ENCODE results near the gene DVL2. TPM values are rescaled to one million over a fixed set of nuclear protein-coding genes. Genes with fewer than 3 reads are reported as not detected.

The DVL2 gene
- total and polyA plus RNA-seq, 2 experiments from 2014 or later = 79.2 to 121 TPM

DNA sequence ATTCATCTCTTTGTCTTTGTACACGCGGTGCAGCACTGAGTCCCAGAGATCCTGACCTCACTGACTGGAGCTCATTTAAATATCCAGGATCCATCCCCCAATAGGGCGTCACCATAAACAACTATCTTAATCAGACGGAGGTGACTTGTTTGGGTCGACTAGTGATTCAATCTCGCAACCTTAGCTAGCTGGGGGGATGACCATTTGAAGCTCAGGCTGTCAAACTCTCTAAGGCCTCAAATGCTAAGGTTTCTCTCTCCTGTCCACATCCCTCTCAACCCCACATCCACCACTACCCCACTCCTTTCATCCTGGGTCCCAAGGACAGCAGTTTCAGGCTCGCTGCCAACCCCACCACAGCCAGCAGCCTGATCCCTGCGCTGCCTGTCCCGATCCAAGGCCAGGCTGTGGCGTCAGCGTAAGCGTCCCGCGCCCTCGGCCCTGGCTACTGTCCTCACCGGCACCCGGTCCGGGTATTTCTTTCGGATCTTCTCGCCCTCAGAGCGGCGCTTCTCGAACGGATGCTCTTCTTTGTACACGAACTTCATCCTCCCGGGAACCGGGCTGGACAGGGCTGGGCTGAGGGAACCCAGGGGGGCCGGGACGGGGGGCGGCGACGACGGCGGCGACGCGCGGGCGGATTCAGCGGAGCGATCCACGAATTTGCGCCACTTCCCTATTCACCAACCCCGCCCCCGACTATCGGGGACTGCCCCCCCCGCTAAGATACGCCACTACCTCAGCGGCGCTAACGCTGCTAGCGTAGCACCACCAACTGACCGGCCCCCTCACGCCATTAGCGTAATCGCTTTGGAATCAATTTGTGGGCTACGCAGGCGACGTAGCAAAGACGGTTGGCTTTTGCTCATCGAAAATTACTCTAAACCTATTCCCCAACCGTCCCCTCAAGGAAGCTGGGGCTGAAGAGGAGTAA is 7.7 kb upstream of the DVL2 start, which contains the start of gene GABARAP:
TSS of gene GABARAP (minus strand) at position 667 of the 934 bp plus-strand sequence. CDS start at position 548, 119 bp downstream.
- peak within 1 kb of the TSS; percentile 72 for H3K4me3 ChIP-seq
- peaks cover 17% of the 10 kb centered on the region for H3K36me3 ChIP-seq

DNA sequence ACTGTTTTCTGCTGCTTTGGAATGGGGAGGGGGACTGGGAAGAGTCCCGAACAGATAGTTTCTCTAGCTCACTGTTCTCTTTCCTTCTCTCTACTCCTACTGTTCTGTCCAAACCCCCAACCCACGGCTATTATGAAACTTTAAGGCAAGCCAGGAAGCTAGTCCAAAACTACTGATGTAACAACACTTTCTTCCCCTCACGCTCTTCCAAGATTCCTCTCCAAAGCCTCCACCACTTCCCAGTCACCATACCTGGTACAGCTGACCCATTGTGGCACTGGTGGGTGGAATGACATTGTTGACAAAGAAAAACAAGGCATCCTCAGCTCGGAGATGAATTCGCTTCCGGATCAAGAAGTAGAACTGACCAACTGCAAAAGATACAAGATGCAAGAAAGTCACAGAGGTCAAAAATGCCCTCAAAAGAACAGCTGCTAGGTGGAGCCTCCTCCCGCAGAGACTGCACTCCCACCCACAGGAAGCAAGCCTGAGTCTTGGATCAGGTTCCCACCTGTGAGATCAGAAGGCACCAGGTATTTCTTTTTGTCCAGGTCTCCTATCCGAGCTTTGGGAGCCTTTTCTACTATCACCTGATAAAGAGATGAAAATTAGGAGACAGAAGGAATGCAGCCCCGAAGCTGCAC is 6.9 kb upstream of the DVL2 start:
- no peaks in the 10 kb centered on the region for H3K27me3 ChIP-seq
- peaks cover 18% of the 10 kb centered on the region for H3K4me1 ChIP-seq (ENCODE audit: low read depth)
- H3K27ac ChIP-seq = peak overlapping the region; percentile 98
- TF ChIP-seq, protein P1, sequence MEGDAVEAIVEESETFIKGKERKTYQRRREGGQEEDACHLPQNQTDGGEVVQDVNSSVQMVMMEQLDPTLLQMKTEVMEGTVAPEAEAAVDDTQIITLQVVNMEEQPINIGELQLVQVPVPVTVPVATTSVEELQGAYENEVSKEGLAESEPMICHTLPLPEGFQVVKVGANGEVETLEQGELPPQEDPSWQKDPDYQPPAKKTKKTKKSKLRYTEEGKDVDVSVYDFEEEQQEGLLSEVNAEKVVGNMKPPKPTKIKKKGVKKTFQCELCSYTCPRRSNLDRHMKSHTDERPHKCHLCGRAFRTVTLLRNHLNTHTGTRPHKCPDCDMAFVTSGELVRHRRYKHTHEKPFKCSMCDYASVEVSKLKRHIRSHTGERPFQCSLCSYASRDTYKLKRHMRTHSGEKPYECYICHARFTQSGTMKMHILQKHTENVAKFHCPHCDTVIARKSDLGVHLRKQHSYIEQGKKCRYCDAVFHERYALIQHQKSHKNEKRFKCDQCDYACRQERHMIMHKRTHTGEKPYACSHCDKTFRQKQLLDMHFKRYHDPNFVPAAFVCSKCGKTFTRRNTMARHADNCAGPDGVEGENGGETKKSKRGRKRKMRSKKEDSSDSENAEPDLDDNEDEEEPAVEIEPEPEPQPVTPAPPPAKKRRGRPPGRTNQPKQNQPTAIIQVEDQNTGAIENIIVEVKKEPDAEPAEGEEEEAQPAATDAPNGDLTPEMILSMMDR (IDR thresholded peaks at IDR 0.05; ENCODE audit: low read depth, low read length) = no peak
- peak overlapping the region; percentile 72 for H3K4me3 ChIP-seq
- no peak for DNase-seq (ENCODE audit: low read depth in 1 of 2, low spot score in 1 of 2)
- no peaks in the 10 kb centered on the region for H3K9me3 ChIP-seq (ENCODE audit: low read depth)
- H3K36me3 ChIP-seq = peaks cover 16% of the 10 kb centered on the region

More for the DNA sequence above, 7.7 kb upstream of the DVL2 start, which contains the start of gene GABARAP:
- Histone ChIP-seq H3K27ac (peak within 1 kb of the TSS; percentile 98), H3K27me3 (no peaks in the 10 kb centered on the region), H3K4me1 (ENCODE audit: low read depth) (peaks cover 18% of the 10 kb centered on the region), H3K9me3 (ENCODE audit: low read depth) (no peaks in the 10 kb centered on the region)
- TF ChIP-seq, protein P1 (IDR thresholded peaks at IDR 0.05; ENCODE audit: low read depth, low read length) = no peak
- DNase-seq (ENCODE audit: low read depth in 1 of 2, low spot score in 1 of 2) = peak; percentile 95

DNA sequence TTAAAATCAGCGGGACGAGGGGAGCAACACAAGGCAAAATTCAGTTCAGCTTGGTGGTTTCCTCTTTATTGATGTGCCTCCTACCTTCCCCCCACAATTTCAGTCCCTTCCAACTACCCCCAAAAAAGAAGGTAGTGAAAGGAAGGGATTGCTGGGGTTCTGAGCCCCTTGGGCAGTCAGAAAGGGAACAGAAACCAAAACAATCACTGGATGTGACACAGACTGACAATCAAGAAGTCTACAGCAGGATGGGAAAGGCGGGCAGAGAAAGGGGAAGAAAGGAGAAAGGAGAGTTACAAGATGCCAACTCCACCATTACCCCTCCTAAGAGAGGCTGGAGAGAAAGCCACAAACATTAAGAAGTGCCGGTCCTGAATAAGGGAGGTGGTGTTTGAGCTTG is 6.1 kb upstream of the DVL2 start:
- H3K9me3 ChIP-seq (ENCODE audit: low read depth) = no peaks in the 10 kb centered on the region
- DNase-seq (ENCODE audit: low read depth in 1 of 2, low spot score in 1 of 2) = no peak
- no peaks in the 10 kb centered on the region for H3K27me3 ChIP-seq
- H3K4me3 ChIP-seq = peak overlapping the region; percentile 19
- TF ChIP-seq, protein P1 (IDR thresholded peaks at IDR 0.05; ENCODE audit: low read depth, low read length) = no peak
- peaks cover 12% of the 10 kb centered on the region for H3K36me3 ChIP-seq
- peaks cover 18% of the 10 kb centered on the region for H3K4me1 ChIP-seq (ENCODE audit: low read depth)
- H3K27ac ChIP-seq = no peak overlapping the region

DNA sequence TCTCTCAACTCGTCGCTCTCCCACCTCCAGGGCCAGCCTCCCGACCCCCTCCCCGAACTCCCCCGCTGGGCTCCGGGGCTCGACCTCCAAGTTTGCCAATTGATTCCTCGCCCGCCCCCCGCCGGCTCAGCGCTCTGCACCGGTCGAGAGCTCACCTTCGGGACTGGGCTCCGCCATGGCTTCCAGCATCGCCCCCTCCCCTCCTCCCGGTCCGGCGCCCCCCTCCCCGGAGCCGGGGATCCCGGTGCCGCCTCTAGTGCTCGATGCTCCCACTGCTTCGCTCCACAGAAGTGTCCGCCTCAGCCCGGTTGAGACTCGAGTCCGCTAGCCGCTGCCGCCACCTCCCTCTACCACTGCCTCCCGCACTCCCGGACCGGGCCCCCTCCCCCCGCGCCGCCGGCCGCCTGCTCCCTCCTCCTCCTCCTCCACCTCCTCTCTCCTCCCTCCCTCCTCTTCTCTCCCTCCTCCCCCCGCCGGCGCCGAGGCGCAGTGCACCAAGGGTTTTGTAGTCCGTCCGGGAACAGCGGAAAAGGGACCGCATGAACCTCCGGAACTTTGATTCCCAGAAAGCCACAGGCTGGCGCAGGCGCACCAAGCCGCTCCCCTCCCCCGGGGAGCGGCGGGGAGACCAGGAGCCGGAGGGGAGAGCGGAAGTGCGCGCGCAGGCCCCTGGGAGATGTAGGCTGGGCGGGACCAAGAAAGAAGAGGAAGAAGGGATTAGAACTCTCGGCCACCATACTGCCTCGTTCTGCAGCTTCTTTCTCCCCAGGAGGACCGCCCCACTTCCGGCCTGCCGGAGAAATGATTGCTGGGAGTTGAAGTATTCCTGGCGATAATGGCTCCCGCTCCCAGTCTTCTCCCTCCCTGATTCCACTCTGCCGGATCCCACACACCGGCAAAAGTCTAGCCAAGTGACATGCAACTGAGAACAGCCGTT is 5.0 kb upstream of the DVL2 start, which contains the start of gene PHF23:
TSS of gene PHF23 (minus strand) at position 367 of the 937 bp plus-strand sequence. CDS start at position 189, 178 bp downstream.
- peak; percentile 99 to 100 for DNase-seq (ENCODE audit: low read depth in 1 of 2, low spot score in 1 of 2)
- Histone ChIP-seq H3K9me3 (ENCODE audit: low read depth) (no peaks in the 10 kb centered on the region), H3K27me3 (no peaks in the 10 kb centered on the region), H3K36me3 (peaks cover 9% of the 10 kb centered on the region), H3K4me3 (peak within 1 kb of the TSS; percentile 96), H3K27ac (peak within 1 kb of the TSS; percentile 83), H3K4me1 (ENCODE audit: low read depth) (peaks cover 23% of the 10 kb centered on the region)
- TF ChIP-seq, protein P1 (IDR thresholded peaks at IDR 0.05; ENCODE audit: low read depth, low read length) = no peak

Data from cardiac muscle cell (in vitro differentiated cells and primary cell).